ENCODE results near the gene PRKN.

PRKN gene

GRCh38 chr6:161434350-161434749, 1293.2 kb downstream of the PRKN start:
- no peak overlapping the region for H3K4me3 ChIP-seq (ENCODE audit: low read depth, low read length)
- DNase-seq (ENCODE audit: low read depth): no peak
- no peak for TF ChIP-seq CTCF (IDR thresholded peaks at IDR 0.05; ENCODE audit: low read depth, low read length, missing control alignments)

- H3K4me3 ChIP-seq (ENCODE audit: low read depth, low read length): no peak overlapping the region
- TF ChIP-seq CTCF (IDR thresholded peaks at IDR 0.05; ENCODE audit: low read depth, low read length, missing control alignments): no peak
- no peak for DNase-seq (ENCODE audit: low read depth)
These were observed 1295.0 kb downstream of the PRKN start for GRCh38 chr6:161432546-161432945.

GRCh38 chr6:161429921-161430490, 1297.6 kb downstream of the PRKN start:
- no peak for DNase-seq (ENCODE audit: low read depth)
- no peak overlapping the region for H3K4me3 ChIP-seq (ENCODE audit: low read depth, low read length)
- TF ChIP-seq CTCF (IDR thresholded peaks at IDR 0.05; ENCODE audit: low read depth, low read length, missing control alignments): no peak

GRCh38 chr6:161424421-161424820, 1303.1 kb downstream of the PRKN start:
- no peak for TF ChIP-seq CTCF (IDR thresholded peaks at IDR 0.05; ENCODE audit: low read depth, low read length, missing control alignments)
- DNase-seq (ENCODE audit: low read depth): no peak
- H3K4me3 ChIP-seq (ENCODE audit: low read depth, low read length): no peak overlapping the region

- no peak overlapping the region for H3K4me3 ChIP-seq (ENCODE audit: low read depth, low read length)
- no peak for TF ChIP-seq CTCF (IDR thresholded peaks at IDR 0.05; ENCODE audit: low read depth, low read length, missing control alignments)
- no peak for DNase-seq (ENCODE audit: low read depth)
These were observed 1304.6 kb downstream of the PRKN start for GRCh38 chr6:161422710-161423680.

- H3K4me3 ChIP-seq (ENCODE audit: low read depth, low read length): no peak overlapping the region
- peak; percentile 58 for TF ChIP-seq CTCF (IDR thresholded peaks at IDR 0.05; ENCODE audit: low read depth, low read length, missing control alignments)
- no peak for DNase-seq (ENCODE audit: low read depth)
These were observed 1309.1 kb downstream of the PRKN start for GRCh38 chr6:161418463-161418945.

Data from GM12864 (cell line).